Nephron progenitor cell (in vitro differentiated cells): ENCODE data around the gene ZRANB3.

Experiments used
- DNase-seq: peaks from one replicate; pipeline ENCODE4 v3.0.0; 2021
- H3K27ac Mint-ChIP-seq: 2 replicates; pipeline ENCODE4 v1.8.0; 2021; ENCODE audit warnings: mild to moderate bottlenecking, moderate library complexity, mixed read lengths
- H3K27me3 Mint-ChIP-seq: 2 replicates; pipeline ENCODE4 v1.8.0; 2021; ENCODE audit warnings: mild to moderate bottlenecking, low read depth, mixed read lengths; ENCODE audit not compliant: poor library complexity
- H3K36me3 Mint-ChIP-seq: 2 replicates; pipeline ENCODE4 v1.8.0; 2021; ENCODE audit warnings: low read depth, mixed read lengths
- H3K4me1 Mint-ChIP-seq: 2 replicates; pipeline ENCODE4 v1.8.0; 2021; ENCODE audit warnings: mixed read lengths
- H3K4me3 Mint-ChIP-seq: 2 replicates; pipeline ENCODE4 v1.8.0; 2021; ENCODE audit warnings: mild to moderate bottlenecking, moderate library complexity, mixed read lengths
- H3K9me3 Mint-ChIP-seq: 2 replicates; pipeline ENCODE4 v1.8.0; 2021; ENCODE audit warnings: mild to moderate bottlenecking, moderate library complexity, mixed read lengths
- TF ChIP-seq, protein P1 (sequence below): fragments of 200-600 bp; sonication (generic); IDR thresholded peaks from 2 replicates; pipeline ENCODE4 v1.5.0; 2021; ENCODE audit warnings: antibody characterized with exemption

ZRANB3 gene

DNA sequence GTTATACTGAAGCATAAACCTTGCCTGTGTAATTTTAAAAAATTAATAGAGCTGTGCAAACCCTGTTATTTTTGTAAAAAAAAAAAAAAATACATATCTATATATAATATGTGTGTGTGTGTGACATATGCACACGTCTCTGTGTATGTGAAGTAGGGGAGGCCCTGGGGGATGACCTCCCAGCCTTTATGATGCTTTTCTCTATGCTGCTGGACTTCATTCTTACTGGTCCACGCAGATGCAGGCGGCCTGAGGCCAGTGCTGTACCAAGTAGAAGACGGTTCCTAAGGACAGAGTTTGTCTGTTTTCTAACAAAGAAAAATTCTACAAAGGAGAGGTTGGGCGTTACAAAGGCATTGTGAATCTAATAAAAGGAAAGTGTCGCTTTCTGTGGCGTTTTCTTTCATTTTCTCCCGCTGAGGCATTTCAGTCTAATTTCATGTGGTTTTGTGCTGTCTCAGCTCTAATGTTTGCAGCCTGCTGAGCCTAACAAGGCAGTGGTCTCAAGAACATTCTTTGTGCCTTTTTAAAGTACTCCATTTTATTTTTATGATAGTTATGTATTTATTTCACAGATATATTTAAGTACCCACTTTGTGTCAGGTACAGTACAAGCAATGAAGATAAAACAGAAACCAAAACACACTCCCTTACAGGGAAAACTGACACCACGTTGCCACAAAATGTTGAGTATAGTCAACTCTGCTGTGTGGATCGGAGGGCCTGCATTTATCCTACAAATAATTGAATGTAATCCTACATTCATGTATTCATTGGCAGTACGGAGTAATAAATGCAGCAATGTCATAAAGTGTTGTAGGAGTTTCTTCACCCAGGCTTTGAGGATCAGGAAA is 360.9 kb downstream of the ZRANB3 start:
- peaks cover 63% of the 10 kb centered on the region for H3K36me3 Mint-ChIP-seq
- no peak overlapping the region for H3K4me3 Mint-ChIP-seq
- TF ChIP-seq, protein P1, sequence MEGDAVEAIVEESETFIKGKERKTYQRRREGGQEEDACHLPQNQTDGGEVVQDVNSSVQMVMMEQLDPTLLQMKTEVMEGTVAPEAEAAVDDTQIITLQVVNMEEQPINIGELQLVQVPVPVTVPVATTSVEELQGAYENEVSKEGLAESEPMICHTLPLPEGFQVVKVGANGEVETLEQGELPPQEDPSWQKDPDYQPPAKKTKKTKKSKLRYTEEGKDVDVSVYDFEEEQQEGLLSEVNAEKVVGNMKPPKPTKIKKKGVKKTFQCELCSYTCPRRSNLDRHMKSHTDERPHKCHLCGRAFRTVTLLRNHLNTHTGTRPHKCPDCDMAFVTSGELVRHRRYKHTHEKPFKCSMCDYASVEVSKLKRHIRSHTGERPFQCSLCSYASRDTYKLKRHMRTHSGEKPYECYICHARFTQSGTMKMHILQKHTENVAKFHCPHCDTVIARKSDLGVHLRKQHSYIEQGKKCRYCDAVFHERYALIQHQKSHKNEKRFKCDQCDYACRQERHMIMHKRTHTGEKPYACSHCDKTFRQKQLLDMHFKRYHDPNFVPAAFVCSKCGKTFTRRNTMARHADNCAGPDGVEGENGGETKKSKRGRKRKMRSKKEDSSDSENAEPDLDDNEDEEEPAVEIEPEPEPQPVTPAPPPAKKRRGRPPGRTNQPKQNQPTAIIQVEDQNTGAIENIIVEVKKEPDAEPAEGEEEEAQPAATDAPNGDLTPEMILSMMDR: no peak
- H3K27ac Mint-ChIP-seq: no peak overlapping the region
- H3K4me1 Mint-ChIP-seq: no peaks in the 10 kb centered on the region
- no peak for DNase-seq
- H3K27me3 Mint-ChIP-seq: no peaks in the 10 kb centered on the region
- peaks cover under 1% of the 10 kb centered on the region for H3K9me3 Mint-ChIP-seq

DNA sequence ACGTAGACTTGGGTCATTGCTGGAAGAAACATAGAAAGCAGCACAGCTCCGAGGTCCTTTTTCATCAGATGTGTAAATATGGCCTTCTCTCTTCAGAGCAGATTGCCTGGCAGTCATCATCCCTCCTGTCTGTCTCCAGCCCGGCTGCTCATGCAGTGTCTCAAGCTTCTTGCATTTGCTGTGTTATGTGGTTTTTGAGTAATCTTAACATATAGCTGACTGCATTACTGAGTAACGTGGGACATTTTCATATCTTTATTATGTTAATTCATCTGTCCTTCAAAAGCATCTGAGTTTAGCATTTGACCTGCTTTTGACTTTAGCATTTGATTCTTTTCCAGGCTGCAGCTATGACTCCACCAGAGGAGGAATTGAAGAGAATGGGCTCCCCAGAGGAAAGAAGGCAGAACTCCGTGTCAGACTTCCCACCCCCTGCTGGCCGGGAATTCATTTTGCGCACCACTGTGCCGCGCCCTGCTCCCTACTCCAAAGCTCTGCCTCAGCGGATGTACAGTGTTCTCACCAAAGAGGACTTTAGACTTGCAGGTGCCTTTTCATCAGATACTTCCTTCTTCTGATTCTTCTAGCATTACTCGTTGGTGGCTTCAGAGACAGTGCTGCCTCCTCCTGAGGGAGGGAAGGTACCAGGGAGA is 362.7 kb downstream of the ZRANB3 start:
- TF ChIP-seq, protein P1: no peak
- H3K36me3 Mint-ChIP-seq: peaks cover 65% of the 10 kb centered on the region
- H3K4me3 Mint-ChIP-seq: no peak overlapping the region
- no peaks in the 10 kb centered on the region for H3K27me3 Mint-ChIP-seq
- H3K9me3 Mint-ChIP-seq: no peaks in the 10 kb centered on the region
- DNase-seq: no peak
- H3K27ac Mint-ChIP-seq: no peak overlapping the region
- H3K4me1 Mint-ChIP-seq: no peaks in the 10 kb centered on the region

DNA sequence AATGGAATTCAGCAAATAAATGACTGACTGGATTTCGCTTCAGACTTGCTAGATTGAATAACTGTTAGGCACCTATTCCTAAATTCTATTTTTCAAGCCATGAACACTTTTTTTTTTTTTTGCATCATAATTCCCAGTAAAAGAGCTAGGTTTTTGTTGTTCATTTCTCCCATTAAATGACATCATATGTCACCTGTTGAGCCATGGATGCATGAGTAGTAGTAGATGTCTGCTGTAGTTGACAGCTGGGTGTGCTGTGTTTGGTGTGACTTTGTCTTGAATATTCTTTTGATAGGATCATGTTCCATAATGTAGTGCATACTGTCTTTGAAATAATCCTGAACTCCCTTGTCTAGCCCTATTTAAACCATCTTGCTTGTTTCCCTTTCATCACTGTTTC is 363.7 kb downstream of the ZRANB3 start:
- TF ChIP-seq, protein P1: no peak
- H3K4me1 Mint-ChIP-seq: no peaks in the 10 kb centered on the region
- no peak for DNase-seq
- no peak overlapping the region for H3K27ac Mint-ChIP-seq
- H3K27me3 Mint-ChIP-seq: no peaks in the 10 kb centered on the region
- peaks cover 64% of the 10 kb centered on the region for H3K36me3 Mint-ChIP-seq
- H3K9me3 Mint-ChIP-seq: no peaks in the 10 kb centered on the region
- H3K4me3 Mint-ChIP-seq: no peak overlapping the region

DNA sequence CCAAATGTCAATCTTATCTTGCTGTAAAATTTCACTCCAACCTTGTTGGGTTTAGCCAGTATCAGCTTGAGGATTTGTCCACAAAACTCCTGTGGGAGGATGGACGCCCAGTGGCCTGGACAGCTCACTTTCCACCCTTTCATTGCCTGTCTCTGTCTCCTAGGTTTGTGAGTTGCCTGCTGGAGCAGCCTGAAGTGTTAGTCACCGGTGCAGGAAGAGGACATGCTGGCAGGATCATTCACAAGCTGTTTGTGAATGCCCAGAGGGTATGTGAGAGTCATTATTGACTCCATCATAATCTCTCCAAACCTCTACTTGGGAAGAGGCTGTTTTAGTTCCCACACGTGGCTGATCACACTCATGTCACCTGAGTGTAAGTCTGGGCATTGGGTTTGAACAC is 366.6 kb downstream of the ZRANB3 start:
- no peaks in the 10 kb centered on the region for H3K4me1 Mint-ChIP-seq
- TF ChIP-seq, protein P1: no peak
- no peaks in the 10 kb centered on the region for H3K27me3 Mint-ChIP-seq
- DNase-seq: no peak
- no peak overlapping the region for H3K27ac Mint-ChIP-seq
- no peaks in the 10 kb centered on the region for H3K9me3 Mint-ChIP-seq
- no peak overlapping the region for H3K4me3 Mint-ChIP-seq
- H3K36me3 Mint-ChIP-seq: peaks cover 53% of the 10 kb centered on the region

DNA sequence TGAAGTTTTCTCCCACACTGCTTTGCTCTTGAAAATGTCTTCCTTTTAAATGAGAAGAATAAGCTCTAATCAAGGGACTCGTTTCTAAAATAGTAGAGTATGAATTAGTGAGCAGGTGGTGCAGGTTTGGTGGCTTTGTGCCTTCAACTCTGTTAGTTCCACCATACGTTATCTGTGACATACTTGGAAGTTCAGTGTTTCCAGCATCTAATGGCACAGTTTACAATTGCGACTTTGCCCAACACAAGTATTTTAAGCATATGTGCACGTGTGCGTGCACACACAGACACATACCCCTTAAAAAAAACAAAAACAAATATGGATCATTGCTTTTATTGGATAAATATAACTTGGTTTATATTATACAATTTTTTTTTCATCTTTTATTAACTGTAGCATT is 367.1 kb downstream of the ZRANB3 start:
- no peaks in the 10 kb centered on the region for H3K4me1 Mint-ChIP-seq

More for the DNA sequence above, 367.1 kb downstream of the ZRANB3 start:
- no peaks in the 10 kb centered on the region for H3K27me3 Mint-ChIP-seq
- TF ChIP-seq, protein P1: no peak
- H3K27ac Mint-ChIP-seq: no peak overlapping the region
- peaks cover 53% of the 10 kb centered on the region for H3K36me3 Mint-ChIP-seq
- H3K4me3 Mint-ChIP-seq: no peak overlapping the region
- H3K9me3 Mint-ChIP-seq: no peaks in the 10 kb centered on the region
- DNase-seq: no peak
